ENCODE measurements around the gene MEGF11.

GRCh38 chr15:65900488-65900887, 353.1 kb downstream of the MEGF11 start:
- TF ChIP-seq POLR2A (IDR thresholded peaks at IDR 0.05), result no peak
- TF ChIP-seq CTCF (IDR thresholded peaks at IDR 0.05 in 8 of 11, conservative IDR thresholded peaks at IDR 0.05 in 3 of 11), result no peak
